PC-9 (cell line): ENCODE data around the gene C4BPB. TPM values are rescaled to one million over a fixed set of nuclear protein-coding genes. Genes with fewer than 3 reads are reported as not detected.
A peak's percentile ranks its signal among the peaks of the same experiment; 100 is the strongest.

Experiments
- Bru-seq: library from RNA; stranded (reverse); fragments of 400-500 nt; gene quantifications from one replicate; lab custom pipeline; 2021; lab: Mats Ljungman, UMichigan
- BruChase-seq, 2 experiments: library from RNA; stranded (reverse); fragments of 400-500 nt; gene quantifications; one replicate each; lab custom pipeline; 2021; lab: Mats Ljungman, UMichigan
- BruUV-seq: library from RNA; stranded (reverse); fragments of 400-500 nt; replicated peaks from 2 replicates; lab custom pipeline; 2021; lab: Mats Ljungman, UMichigan
- CTCF ChIA-PET: fragments of 300-600 bp; sonication (Branson Sonifier 250); formaldehyde crosslinking; loops from one replicate; lab custom pipeline; 2022; ENCODE audit warnings: antibody characterized with exemption; lab: Charles Lee
- POLR2A ChIA-PET: fragments of 300-600 bp; sonication (Branson Sonifier 250); formaldehyde crosslinking; loops from one replicate; lab custom pipeline; 2022; ENCODE audit warnings: antibody characterized with exemption; ENCODE audit not compliant: unreplicated experiment; lab: Charles Lee
- DNase-seq, 2 experiments: peaks; one replicate each; pipeline versions ENCODE4 v3.0.0 to v3.0.0-alpha.2; 2015 to 2022; ENCODE audit warnings: mixed read lengths in 1 of 2
- H2AFZ ChIP-seq: fragments of 200-600 bp; sonication (generic); 2 replicates; pipeline ENCODE4 v1.8.1; 2017; ENCODE audit warnings: antibody characterized with exemption
- H3F3A ChIP-seq: fragments of 200-600 bp; sonication (generic); 2 replicates; pipeline ENCODE4 v1.8.1; 2017; ENCODE audit warnings: antibody characterized with exemption, mild to moderate bottlenecking, low read depth; ENCODE audit not compliant: insufficient read depth
- H3K27ac ChIP-seq: fragments of 200-600 bp; sonication (generic); 2 replicates; pipeline ENCODE4 v1.6.1; 2016; ENCODE audit warnings: mixed run types
- H3K27me3 ChIP-seq: fragments of 200-600 bp; sonication (generic); 2 replicates; pipeline ENCODE4 v1.6.1; 2016; ENCODE audit warnings: low read depth, mixed run types; ENCODE audit not compliant: insufficient read depth
- H3K36me3 ChIP-seq: fragments of 200-600 bp; sonication (generic); 2 replicates; pipeline ENCODE4 v1.6.1; 2016; ENCODE audit warnings: low read depth, mixed run types
- H3K4me1 ChIP-seq: fragments of 200-600 bp; sonication (generic); replicated peaks from 2 replicates; pipeline ENCODE4 v1.6.1; 2016; ENCODE audit warnings: mixed run types; ENCODE audit not compliant: insufficient read depth
- H3K4me2 ChIP-seq: fragments of 200-600 bp; sonication (generic); 2 replicates; pipeline ENCODE4 v1.6.1; 2017; ENCODE audit warnings: mixed run types
- H3K4me3 ChIP-seq: fragments of 200-600 bp; sonication (generic); 2 replicates; pipeline ENCODE4 v1.6.1; 2016; ENCODE audit warnings: mixed run types
- H3K79me2 ChIP-seq: fragments of 200-600 bp; sonication (generic); 2 replicates; pipeline ENCODE4 v1.6.1; 2017; ENCODE audit warnings: low read depth, mixed run types
- H3K9me2 ChIP-seq: fragments of 200-600 bp; sonication (generic); 2 replicates; pipeline ENCODE4 v1.8.1; 2017; ENCODE audit warnings: mild to moderate bottlenecking; ENCODE audit not compliant: insufficient read depth
- H3K9me3 ChIP-seq: fragments of 200-600 bp; sonication (generic); 2 replicates; pipeline ENCODE4 v1.8.1; 2016; ENCODE audit warnings: low read depth; ENCODE audit not compliant: insufficient read depth
- H4K20me1 ChIP-seq: fragments of 200-600 bp; sonication (generic); 2 replicates; pipeline ENCODE4 v1.8.1; 2017; ENCODE audit not compliant: insufficient read depth
- EZH2 ChIP-seq: fragments of 200-600 bp; sonication (generic); IDR thresholded peaks from 2 replicates; pipeline ENCODE4 v1.8.0; 2017; ENCODE audit warnings: antibody characterized with exemption, low read depth
- intact Hi-C: fragments of 100-400 bp; cut with micrococcal nuclease; formaldehyde crosslinking; loops from one replicate; pipeline ENCODE4 v1.10.0; 2022; ENCODE audit not compliant: unreplicated experiment
- long read RNA-seq: library from polyadenylated mRNA; stranded (forward); transcript quantifications from one replicate; pipeline ENCODE4 v2.0.0, GENCODE V29; 2022
- total RNA-seq: library from RNA; stranded (reverse); gene quantifications from 2 replicates; pipeline ENCODE4 v1.2.3, GENCODE V29; 2021
- TF ChIP-seq, protein P1 (sequence below): fragments of 200-600 bp; sonication (generic); conservative IDR thresholded peaks from 2 replicates; pipeline ENCODE4 v1.6.1; 2017; ENCODE audit warnings: mixed run types, antibody characterized with exemption, mild to moderate bottlenecking, moderate library complexity

C4BPB gene, protein sequence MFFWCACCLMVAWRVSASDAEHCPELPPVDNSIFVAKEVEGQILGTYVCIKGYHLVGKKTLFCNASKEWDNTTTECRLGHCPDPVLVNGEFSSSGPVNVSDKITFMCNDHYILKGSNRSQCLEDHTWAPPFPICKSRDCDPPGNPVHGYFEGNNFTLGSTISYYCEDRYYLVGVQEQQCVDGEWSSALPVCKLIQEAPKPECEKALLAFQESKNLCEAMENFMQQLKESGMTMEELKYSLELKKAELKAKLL
- total RNA-seq, result 1.4 and 4.2 TPM in 2 replicates
- Bru-seq, nascent RNA, result percentile 45 among the genes with signal in this experiment
- percentile 48 among the genes with signal in this experiment for BruChase-seq, experiment 1, labeled RNA remaining after a 2-hour chase
- BruChase-seq, experiment 2, labeled RNA remaining after a 6-hour chase, result percentile 67 among the genes with signal in this experiment
- long read RNA-seq, transcript C4BPB-203 (7 exons, 978 nt), result major isoform, 5 of 7 reads
- long read RNA-seq, partial matches to known transcripts, result 0 of 7 reads
- long read RNA-seq, other reads (novel, unspliced or antisense), result 2 of 7 reads

GRCh38 chr1:207088701-207089626, at the start of gene C4BPB:
Gene C4BPB (plus strand): TSS chr1:207088860. CDS start chr1:207089532, 672 bp downstream.
- no TSS peak for BruUV-seq
- peaks cover 13% of the 10 kb centered on the region; the same call in 1 of the 2 replicates for H3F3A ChIP-seq
- H3K4me3 ChIP-seq, result no peak within 1 kb of the TSS
- ChIA-PET POLR2A (no interaction called here), CTCF (interaction anchor here (0.6 kb wide), 2 partner anchors 356 to 664 kb away, joined by 3 to 9 read pairs; no protein-coding TSS in a partner anchor)
- no peaks in the 10 kb centered on the region for H4K20me1 ChIP-seq
- DNase-seq, result peak in 1 of 2 experiments; percentile 29
- no peaks in the 10 kb centered on the region for H3K9me3 ChIP-seq
- H3K27me3 ChIP-seq, result no peaks in the 10 kb centered on the region
- peak within 1 kb of the TSS; percentile 43 for H3K27ac ChIP-seq
- no peaks in the 10 kb centered on the region for H3K36me3 ChIP-seq
- H3K9me2 ChIP-seq, result no peaks in the 10 kb centered on the region
- H3K4me2 ChIP-seq, result peak within 1 kb of the TSS; percentile 17
- intact Hi-C loops, result loop anchor here (1.0 to 10.0 kb wide), 2 partner anchors 116 to 227 kb away; no protein-coding TSS in a partner anchor
- H2AFZ ChIP-seq, result no peak within 1 kb of the TSS
- H3K79me2 ChIP-seq, result no peaks in the 10 kb centered on the region
- peaks cover 30% of the 10 kb centered on the region for H3K4me1 ChIP-seq
- TF ChIP-seq, protein P1, sequence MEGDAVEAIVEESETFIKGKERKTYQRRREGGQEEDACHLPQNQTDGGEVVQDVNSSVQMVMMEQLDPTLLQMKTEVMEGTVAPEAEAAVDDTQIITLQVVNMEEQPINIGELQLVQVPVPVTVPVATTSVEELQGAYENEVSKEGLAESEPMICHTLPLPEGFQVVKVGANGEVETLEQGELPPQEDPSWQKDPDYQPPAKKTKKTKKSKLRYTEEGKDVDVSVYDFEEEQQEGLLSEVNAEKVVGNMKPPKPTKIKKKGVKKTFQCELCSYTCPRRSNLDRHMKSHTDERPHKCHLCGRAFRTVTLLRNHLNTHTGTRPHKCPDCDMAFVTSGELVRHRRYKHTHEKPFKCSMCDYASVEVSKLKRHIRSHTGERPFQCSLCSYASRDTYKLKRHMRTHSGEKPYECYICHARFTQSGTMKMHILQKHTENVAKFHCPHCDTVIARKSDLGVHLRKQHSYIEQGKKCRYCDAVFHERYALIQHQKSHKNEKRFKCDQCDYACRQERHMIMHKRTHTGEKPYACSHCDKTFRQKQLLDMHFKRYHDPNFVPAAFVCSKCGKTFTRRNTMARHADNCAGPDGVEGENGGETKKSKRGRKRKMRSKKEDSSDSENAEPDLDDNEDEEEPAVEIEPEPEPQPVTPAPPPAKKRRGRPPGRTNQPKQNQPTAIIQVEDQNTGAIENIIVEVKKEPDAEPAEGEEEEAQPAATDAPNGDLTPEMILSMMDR, result no peak
- no peak for TF ChIP-seq EZH2

DNA sequence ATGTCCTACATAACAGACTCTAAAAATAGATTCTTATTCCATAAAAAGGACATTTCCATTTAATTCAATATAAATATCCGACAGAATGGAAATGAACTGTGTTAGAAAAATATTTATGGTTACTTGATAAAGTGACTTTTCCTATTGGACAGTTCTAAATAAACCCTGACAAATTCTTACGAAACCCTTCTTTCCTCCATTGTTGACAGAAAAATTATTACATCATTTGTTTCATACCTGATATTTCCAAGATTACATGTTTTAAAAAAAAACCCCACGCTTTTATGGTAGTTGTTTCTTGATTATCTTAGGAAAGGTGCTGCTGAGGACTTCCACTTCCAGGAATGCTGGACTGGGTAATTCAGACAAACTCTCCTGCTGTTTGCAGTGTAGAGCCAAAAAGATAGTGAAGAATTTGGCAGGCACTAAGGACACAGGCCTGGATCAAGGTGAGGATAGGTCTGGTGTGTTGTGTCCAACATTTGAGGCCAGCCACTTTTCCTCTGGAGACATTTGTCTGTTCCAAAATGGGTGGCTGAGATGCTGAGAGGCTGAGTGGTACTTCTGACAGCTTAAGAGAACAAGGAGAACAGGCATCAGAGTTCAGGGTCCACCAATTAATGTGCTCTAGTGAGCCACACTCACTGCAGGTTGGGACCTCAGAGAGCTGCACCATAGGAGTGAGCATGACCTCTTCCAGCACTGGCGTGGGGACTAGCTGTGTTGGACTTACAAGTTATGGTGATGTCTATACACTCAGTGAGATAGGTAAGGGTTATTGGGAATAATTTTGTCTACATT, 49.1 kb upstream of the C4BPB start:
- H2AFZ ChIP-seq, result no peak overlapping the region
- CTCF ChIA-PET, result no interaction called here
- peaks cover 10% of the 10 kb centered on the region for H3K4me1 ChIP-seq
- no peaks in the 10 kb centered on the region for H3K27me3 ChIP-seq
- H3K9me2 ChIP-seq, result no peaks in the 10 kb centered on the region
- no peak overlapping the region for H3K27ac ChIP-seq
- peaks cover 5% of the 10 kb centered on the region; the same call in 1 of the 2 replicates for H3F3A ChIP-seq
- TF ChIP-seq, protein P1, result no peak
- TF ChIP-seq EZH2, result no peak
- H3K36me3 ChIP-seq, result peaks cover 12% of the 10 kb centered on the region; the same call in 1 of the 2 replicates
- 0 out of 2 replicates have a peak, but pooled peaks cover 6% of the 10 kb centered on the region for H3K79me2 ChIP-seq
- BruUV-seq, result no TSS peak
- H3K4me3 ChIP-seq, result no peak overlapping the region
- H3K9me3 ChIP-seq, result no peaks in the 10 kb centered on the region
- intact Hi-C loops, result no loop called here
- H3K4me2 ChIP-seq, result no peak overlapping the region
- POLR2A ChIA-PET, result no interaction called here
- no peak for DNase-seq
- no peaks in the 10 kb centered on the region for H4K20me1 ChIP-seq
